ENCODE measurements around the gene GNB1L.

Gene GNB1L

DNA sequence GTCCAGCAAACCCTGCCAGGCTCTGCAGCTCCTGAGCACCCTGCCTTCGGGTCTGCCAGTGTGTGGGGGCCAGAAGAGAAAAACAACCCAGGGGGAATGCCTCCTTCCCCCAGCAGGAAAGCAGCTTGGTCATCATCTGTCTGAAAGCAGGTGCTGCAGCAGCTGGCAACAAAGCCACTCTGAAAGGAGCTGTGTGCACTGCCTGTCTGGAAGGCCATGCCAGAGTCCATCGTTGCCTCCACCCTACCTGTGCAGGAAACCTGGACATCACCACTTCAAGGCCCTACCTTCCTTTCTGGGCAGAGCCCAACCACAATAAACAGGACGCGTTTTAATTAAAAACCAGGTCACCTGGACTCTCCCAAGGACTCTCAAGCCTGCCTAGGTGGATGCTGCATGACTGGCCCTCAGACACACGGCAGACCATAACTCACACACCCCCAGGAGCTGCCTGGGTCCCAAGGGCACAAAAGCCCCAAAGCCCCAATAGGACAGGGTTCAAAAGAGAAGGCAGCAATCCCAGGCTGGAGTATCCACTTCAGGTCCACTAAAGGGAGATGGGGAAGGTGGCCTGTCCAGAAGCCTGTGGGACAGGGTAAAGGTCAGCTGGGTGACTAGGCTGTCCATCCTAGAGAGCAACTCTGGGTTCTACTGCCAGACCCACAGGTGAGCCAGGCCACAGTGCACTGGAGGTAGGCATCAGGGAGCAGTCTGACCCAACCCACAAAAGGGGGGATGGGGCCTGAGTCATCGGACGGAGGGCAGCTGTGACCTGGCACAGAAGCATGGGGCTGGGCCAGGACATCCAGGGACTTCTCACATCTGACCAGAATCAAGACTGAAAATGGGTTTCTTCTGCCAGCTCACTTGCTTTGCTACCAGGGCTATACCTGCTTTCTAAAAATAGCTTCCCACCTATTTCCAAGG lies 6.1 kb downstream of the GNB1L start:
- Histone ChIP-seq H2AK5ac (ENCODE audit: low read length, severe bottlenecking) (no peak overlapping the region), H3K9me3 (ENCODE audit: control insufficient read depth, low read length) (no peaks in the 10 kb centered on the region)

DNA sequence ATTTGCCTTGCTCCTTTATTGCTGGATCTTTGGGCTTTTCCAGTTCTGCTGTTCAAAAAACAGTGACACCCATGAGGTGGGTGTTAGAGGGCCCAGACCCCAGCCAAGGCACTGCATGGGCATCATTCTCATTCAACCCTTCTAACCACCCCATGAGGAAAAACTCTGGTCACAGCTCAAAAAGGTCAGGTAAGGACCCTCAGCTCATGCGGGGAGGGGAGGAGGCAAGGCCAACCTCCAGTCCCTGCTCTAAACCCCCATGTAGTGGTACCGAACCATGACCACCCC lies 7.4 kb downstream of the GNB1L start:
- Histone ChIP-seq H3K4me3 (ENCODE audit: insufficient read depth in 1 of 2, low read depth in 1 of 2, low read length in 2 of 2) (no peak overlapping the region), H3K27ac (ENCODE audit: low read length, poor library complexity, severe bottlenecking) (no peak overlapping the region), H2AFZ (ENCODE audit: low read depth, low read length) (no peak overlapping the region), H3K4me2 (ENCODE audit: low read length, poor library complexity, severe bottlenecking) (no peak overlapping the region), H3K27me3 (ENCODE audit: control insufficient read depth in 1 of 2, insufficient read depth in 1 of 2, low read length in 2 of 2) (no peaks in the 10 kb centered on the region), H3K18ac (ENCODE audit: low read depth in 1 of 2, low read length in 2 of 2) (no peak overlapping the region), H3K79me1 (replicated peaks; ENCODE audit: low read length, poor library complexity, severe bottlenecking) (peaks cover 74% of the 10 kb centered on the region), H3K4ac (ENCODE audit: low read depth in 1 of 2, low read length in 2 of 2) (no peak overlapping the region), H4K8ac (ENCODE audit: low read length) (no peak overlapping the region), H2BK12ac (ENCODE audit: low read length in 2 of 2) (no peak overlapping the region), H3K14ac (ENCODE audit: low read length in 2 of 2) (no peak overlapping the region), H2BK5ac (ENCODE audit: low read depth, low read length, poor library complexity, severe bottlenecking) (no peak overlapping the region), H2AK5ac (ENCODE audit: low read length, severe bottlenecking) (no peak overlapping the region), H3K4me1 (ENCODE audit: control insufficient read depth, insufficient read depth, low read depth, low read length) (peaks cover 60% of the 10 kb centered on the region), H4K91ac (ENCODE audit: low read length) (no peak overlapping the region), H2BK120ac (ENCODE audit: low read depth, low read length) (no peak overlapping the region), H3K9me3 (ENCODE audit: control insufficient read depth, low read length) (no peaks in the 10 kb centered on the region), H2BK15ac (ENCODE audit: low read depth, poor library complexity, severe bottlenecking) (no peak overlapping the region), H3K36me3 (ENCODE audit: control insufficient read depth in 1 of 2, insufficient read depth in 2 of 2, low read depth in 1 of 2, low read length in 2 of 2) (peaks cover 24 to 68% of the 10 kb centered on the region in 2 experiments), H3K9ac (ENCODE audit: low read length) (no peak overlapping the region), H3K23ac (ENCODE audit: low read length in 2 of 2) (no peak overlapping the region)
- 100% methylated on average over 1 of the region's 2 CpGs for WGBS
- no peak for DNase-seq

More for the DNA sequence above, 6.1 kb downstream of the GNB1L start:
- Histone ChIP-seq H2BK5ac (ENCODE audit: low read depth, low read length, poor library complexity, severe bottlenecking) (no peak overlapping the region), H2BK120ac (ENCODE audit: low read depth, low read length) (no peak overlapping the region), H3K9ac (ENCODE audit: low read length) (no peak overlapping the region), H2BK12ac (ENCODE audit: low read length in 2 of 2) (no peak overlapping the region), H3K36me3 (ENCODE audit: control insufficient read depth in 1 of 2, insufficient read depth in 2 of 2, low read depth in 1 of 2, low read length in 2 of 2) (peaks cover 27 to 60% of the 10 kb centered on the region in 2 experiments), H3K4me2 (ENCODE audit: low read length, poor library complexity, severe bottlenecking) (no peak overlapping the region), H4K8ac (ENCODE audit: low read length) (peak overlapping the region; percentile 19), H2BK15ac (ENCODE audit: low read depth, poor library complexity, severe bottlenecking) (no peak overlapping the region), H3K79me1 (replicated peaks; ENCODE audit: low read length, poor library complexity, severe bottlenecking) (peaks cover 62% of the 10 kb centered on the region), H3K18ac (ENCODE audit: low read depth in 1 of 2, low read length in 2 of 2) (peak overlapping the region in 1 of 2 experiments; percentile 54), H3K27ac (ENCODE audit: low read length, poor library complexity, severe bottlenecking) (no peak overlapping the region), H3K23ac (ENCODE audit: low read length in 2 of 2) (peak overlapping the region in 1 of 2 experiments; percentile 26), H4K91ac (ENCODE audit: low read length) (peak overlapping the region; percentile 1), H3K4me1 (ENCODE audit: control insufficient read depth, insufficient read depth, low read depth, low read length) (peaks cover 63% of the 10 kb centered on the region), H3K4ac (ENCODE audit: low read depth in 1 of 2, low read length in 2 of 2) (no peak overlapping the region), H3K4me3 (ENCODE audit: insufficient read depth in 1 of 2, low read depth in 1 of 2, low read length in 2 of 2) (no peak overlapping the region), H3K27me3 (ENCODE audit: control insufficient read depth in 1 of 2, insufficient read depth in 1 of 2, low read length in 2 of 2) (no peaks in the 10 kb centered on the region), H2AFZ (ENCODE audit: low read depth, low read length) (no peak overlapping the region), H3K14ac (ENCODE audit: low read length in 2 of 2) (no peak overlapping the region)
- WGBS = 68% methylated on average over 6 of the region's 7 CpGs
- DNase-seq = peak; percentile 45

DNA sequence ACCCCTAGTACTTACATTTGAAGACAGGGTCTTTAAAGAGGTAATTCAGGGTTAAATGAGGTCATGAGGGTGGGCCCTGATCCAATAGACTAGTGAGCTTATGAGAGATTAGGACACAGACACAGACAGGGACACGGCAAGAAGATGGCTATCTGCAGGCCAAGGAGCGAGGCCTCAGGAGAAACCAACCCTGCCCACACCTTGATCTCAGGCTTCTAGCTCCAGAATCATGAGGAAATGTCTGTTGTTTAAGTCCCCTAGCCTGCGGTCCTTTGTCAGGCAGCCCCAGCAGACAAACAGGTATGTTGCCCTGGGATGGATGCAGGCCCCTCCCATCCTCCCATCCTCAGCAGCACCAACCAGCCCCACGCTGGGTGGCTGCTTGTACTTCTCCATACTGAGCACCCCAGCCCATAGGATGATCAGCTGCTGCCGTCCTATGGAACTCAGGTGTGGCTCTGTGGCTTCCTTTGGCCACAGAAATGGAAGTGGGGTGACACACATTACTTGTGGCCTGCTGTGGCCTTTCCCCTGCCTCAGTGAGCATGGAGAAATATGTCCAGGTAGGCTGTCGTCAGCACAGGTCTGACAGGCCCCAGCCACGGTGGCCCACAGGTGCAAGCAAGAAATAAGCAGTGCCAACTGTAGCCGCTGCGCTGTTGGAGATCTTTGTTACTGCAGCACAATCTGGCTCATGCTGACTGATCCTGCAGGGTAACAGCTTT lies 7.9 kb downstream of the GNB1L start:
- no peak overlapping the region for H2AFZ ChIP-seq (ENCODE audit: low read depth, low read length)
- H3K4me2 ChIP-seq (ENCODE audit: low read length, poor library complexity, severe bottlenecking) = no peak overlapping the region
- no peak overlapping the region for H2BK15ac ChIP-seq (ENCODE audit: low read depth, poor library complexity, severe bottlenecking)
- H3K9me3 ChIP-seq (ENCODE audit: control insufficient read depth, low read length) = no peaks in the 10 kb centered on the region
- no peak overlapping the region for H3K18ac ChIP-seq (ENCODE audit: low read depth in 1 of 2, low read length in 2 of 2)
- no peak overlapping the region for H3K27ac ChIP-seq (ENCODE audit: low read length, poor library complexity, severe bottlenecking)
- DNase-seq = no peak
- H4K8ac ChIP-seq (ENCODE audit: low read length) = no peak overlapping the region
- H3K9ac ChIP-seq (ENCODE audit: low read length) = no peak overlapping the region
- H3K14ac ChIP-seq (ENCODE audit: low read length in 2 of 2) = no peak overlapping the region
- H3K79me1 ChIP-seq (replicated peaks; ENCODE audit: low read length, poor library complexity, severe bottlenecking) = peaks cover 76% of the 10 kb centered on the region
- no peak overlapping the region for H2AK5ac ChIP-seq (ENCODE audit: low read length, severe bottlenecking)
- no peaks in the 10 kb centered on the region for H3K27me3 ChIP-seq (ENCODE audit: control insufficient read depth in 1 of 2, insufficient read depth in 1 of 2, low read length in 2 of 2)
- H3K36me3 ChIP-seq (ENCODE audit: control insufficient read depth in 1 of 2, insufficient read depth in 2 of 2, low read depth in 1 of 2, low read length in 2 of 2) = peaks cover 19 to 65% of the 10 kb centered on the region in 2 experiments
- H3K23ac ChIP-seq (ENCODE audit: low read length in 2 of 2) = no peak overlapping the region
- H3K4me1 ChIP-seq (ENCODE audit: control insufficient read depth, insufficient read depth, low read depth, low read length) = peaks cover 61% of the 10 kb centered on the region
- WGBS = 96% methylated on average over 9 of the region's 9 CpGs
- no peak overlapping the region for H2BK120ac ChIP-seq (ENCODE audit: low read depth, low read length)
- no peak overlapping the region for H2BK5ac ChIP-seq (ENCODE audit: low read depth, low read length, poor library complexity, severe bottlenecking)
- no peak overlapping the region for H4K91ac ChIP-seq (ENCODE audit: low read length)
- no peak overlapping the region for H3K4ac ChIP-seq (ENCODE audit: low read depth in 1 of 2, low read length in 2 of 2)
- no peak overlapping the region for H3K4me3 ChIP-seq (ENCODE audit: insufficient read depth in 1 of 2, low read depth in 1 of 2, low read length in 2 of 2)
- no peak overlapping the region for H2BK12ac ChIP-seq (ENCODE audit: low read length in 2 of 2)

DNA sequence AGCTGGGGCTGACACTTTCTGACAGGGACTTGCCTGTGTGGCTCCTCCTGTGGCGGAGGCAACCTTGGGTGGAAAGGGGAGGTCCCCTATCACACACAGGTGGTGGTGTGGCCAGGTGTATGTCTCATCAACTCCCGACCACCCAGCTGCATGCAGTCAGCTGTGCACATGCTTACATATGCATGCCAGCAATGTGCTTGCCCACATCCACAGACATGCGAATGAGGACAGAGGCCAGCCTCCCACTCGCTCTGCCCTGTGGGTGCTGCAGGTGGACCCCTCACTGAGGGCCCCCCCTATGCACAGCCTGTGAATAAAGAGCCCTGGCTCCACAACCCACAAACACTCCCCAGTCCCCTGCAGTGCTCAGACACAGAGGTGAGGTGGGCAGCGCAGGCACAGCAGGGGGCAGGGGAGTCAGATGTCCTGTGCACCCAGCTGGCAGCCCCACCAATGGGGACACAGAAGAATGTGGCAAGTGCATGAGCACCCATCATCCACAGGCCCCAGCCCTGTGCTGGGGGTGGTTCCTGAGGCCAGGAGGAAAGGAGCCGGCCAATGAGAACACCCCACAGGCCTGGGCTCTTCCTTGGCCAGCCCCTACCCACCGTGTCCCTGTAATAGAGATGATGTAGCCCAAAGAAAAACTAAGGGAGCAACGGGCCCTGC lies 9.5 kb downstream of the GNB1L start:
- Histone ChIP-seq H3K4me2 (ENCODE audit: low read length, poor library complexity, severe bottlenecking) (no peak overlapping the region), H2BK5ac (ENCODE audit: low read depth, low read length, poor library complexity, severe bottlenecking) (no peak overlapping the region), H3K36me3 (ENCODE audit: control insufficient read depth in 1 of 2, insufficient read depth in 2 of 2, low read depth in 1 of 2, low read length in 2 of 2) (peaks cover 3 to 49% of the 10 kb centered on the region in 2 experiments), H2BK12ac (ENCODE audit: low read length in 2 of 2) (no peak overlapping the region), H4K91ac (ENCODE audit: low read length) (no peak overlapping the region), H3K14ac (ENCODE audit: low read length in 2 of 2) (peak overlapping the region in 1 of 2 experiments; percentile 79), H3K27me3 (ENCODE audit: control insufficient read depth in 1 of 2, insufficient read depth in 1 of 2, low read length in 2 of 2) (no peaks in the 10 kb centered on the region), H3K79me1 (replicated peaks; ENCODE audit: low read length, poor library complexity, severe bottlenecking) (peaks cover 68% of the 10 kb centered on the region), H3K4me1 (ENCODE audit: control insufficient read depth, insufficient read depth, low read depth, low read length) (peaks cover 49% of the 10 kb centered on the region), H4K8ac (ENCODE audit: low read length) (no peak overlapping the region), H3K9ac (ENCODE audit: low read length) (no peak overlapping the region), H2AFZ (ENCODE audit: low read depth, low read length) (no peak overlapping the region), H3K9me3 (ENCODE audit: control insufficient read depth, low read length) (no peaks in the 10 kb centered on the region), H3K4me3 (ENCODE audit: insufficient read depth in 1 of 2, low read depth in 1 of 2, low read length in 2 of 2) (no peak overlapping the region), H2AK5ac (ENCODE audit: low read length, severe bottlenecking) (no peak overlapping the region), H3K27ac (ENCODE audit: low read length, poor library complexity, severe bottlenecking) (no peak overlapping the region), H2BK15ac (ENCODE audit: low read depth, poor library complexity, severe bottlenecking) (no peak overlapping the region), H3K18ac (ENCODE audit: low read depth in 1 of 2, low read length in 2 of 2) (peak overlapping the region in 1 of 2 experiments; percentile 21), H3K4ac (ENCODE audit: low read depth in 1 of 2, low read length in 2 of 2) (no peak overlapping the region), H3K23ac (ENCODE audit: low read length in 2 of 2) (peak overlapping the region in 1 of 2 experiments; percentile 74), H2BK120ac (ENCODE audit: low read depth, low read length) (no peak overlapping the region)
- DNase-seq = no peak
- WGBS = 91% methylated on average over 8 of the region's 8 CpGs
